GM12873 (cell line): ENCODE measurements around the gene CTSK.

ENCODE experiments used
- TF ChIP-seq, protein P1 (sequence below): IDR thresholded peaks from 2 replicates; pipeline ENCODE4 v1.5.1; 2012; ENCODE audit warnings: low read depth, mild to moderate bottlenecking, moderate library complexity, low read length, control low read depth; ENCODE audit not compliant: insufficient read depth; ENCODE audit errors: missing control alignments

Gene CTSK

DNA sequence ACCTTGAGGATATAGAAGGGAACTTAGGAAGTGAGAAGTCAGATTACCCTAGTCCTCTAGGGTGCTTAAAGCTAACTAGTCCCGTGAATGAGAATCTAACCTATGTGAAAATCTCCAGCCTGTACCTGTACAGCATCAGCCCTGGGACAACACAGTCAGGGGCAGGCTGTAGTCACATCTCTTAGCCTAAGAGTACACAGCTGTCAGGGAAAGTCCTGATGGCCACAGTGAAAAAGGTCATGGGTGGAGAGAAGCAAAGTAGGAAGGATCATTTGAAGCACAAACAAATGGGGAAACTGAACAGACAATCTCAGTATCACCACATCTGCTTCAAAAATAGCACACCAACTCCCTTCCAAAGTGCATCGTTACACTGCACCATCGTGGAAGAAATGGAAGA, 11.7 kb downstream of the CTSK start:
- TF ChIP-seq, protein P1, sequence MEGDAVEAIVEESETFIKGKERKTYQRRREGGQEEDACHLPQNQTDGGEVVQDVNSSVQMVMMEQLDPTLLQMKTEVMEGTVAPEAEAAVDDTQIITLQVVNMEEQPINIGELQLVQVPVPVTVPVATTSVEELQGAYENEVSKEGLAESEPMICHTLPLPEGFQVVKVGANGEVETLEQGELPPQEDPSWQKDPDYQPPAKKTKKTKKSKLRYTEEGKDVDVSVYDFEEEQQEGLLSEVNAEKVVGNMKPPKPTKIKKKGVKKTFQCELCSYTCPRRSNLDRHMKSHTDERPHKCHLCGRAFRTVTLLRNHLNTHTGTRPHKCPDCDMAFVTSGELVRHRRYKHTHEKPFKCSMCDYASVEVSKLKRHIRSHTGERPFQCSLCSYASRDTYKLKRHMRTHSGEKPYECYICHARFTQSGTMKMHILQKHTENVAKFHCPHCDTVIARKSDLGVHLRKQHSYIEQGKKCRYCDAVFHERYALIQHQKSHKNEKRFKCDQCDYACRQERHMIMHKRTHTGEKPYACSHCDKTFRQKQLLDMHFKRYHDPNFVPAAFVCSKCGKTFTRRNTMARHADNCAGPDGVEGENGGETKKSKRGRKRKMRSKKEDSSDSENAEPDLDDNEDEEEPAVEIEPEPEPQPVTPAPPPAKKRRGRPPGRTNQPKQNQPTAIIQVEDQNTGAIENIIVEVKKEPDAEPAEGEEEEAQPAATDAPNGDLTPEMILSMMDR = no peak

DNA sequence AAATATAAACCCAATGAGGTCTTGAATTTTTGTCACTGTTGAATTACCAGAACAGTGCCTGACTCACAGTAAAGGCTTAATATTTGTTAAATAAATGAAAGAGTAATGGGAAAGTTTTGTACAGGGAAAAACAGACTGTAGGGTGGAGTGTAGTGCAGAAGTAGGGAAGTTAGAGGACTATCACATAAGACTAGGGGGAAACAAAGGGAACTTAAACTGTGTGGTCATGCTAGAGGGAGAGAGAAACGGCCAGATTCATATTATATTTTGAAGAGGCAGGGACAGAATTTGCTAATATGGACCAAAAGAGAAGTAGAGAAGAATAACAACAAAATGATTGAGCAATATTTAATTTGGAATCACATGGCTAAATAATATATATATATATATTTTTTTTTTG, 14.8 kb downstream of the CTSK start:
- TF ChIP-seq, protein P1 = no peak

DNA sequence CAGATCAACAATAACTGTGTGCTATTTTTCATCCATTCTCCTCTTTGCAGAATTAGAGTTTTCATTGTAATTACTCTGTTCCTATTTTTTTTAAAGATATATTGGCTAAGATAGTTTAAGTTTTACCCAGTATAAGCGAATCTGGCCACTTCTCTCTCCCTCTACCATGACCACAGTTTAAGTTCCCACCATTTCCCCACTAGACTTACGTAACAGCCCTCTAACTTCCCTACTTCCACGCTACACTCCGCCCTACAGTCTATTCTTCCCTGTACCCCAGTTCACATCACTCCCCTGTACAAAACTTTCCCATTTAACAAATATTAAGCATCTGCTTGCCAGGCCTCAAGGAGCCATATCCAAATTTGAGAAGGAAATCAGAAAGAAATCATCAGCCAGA, 16.5 kb downstream of the CTSK start:
- TF ChIP-seq, protein P1 = no peak

DNA sequence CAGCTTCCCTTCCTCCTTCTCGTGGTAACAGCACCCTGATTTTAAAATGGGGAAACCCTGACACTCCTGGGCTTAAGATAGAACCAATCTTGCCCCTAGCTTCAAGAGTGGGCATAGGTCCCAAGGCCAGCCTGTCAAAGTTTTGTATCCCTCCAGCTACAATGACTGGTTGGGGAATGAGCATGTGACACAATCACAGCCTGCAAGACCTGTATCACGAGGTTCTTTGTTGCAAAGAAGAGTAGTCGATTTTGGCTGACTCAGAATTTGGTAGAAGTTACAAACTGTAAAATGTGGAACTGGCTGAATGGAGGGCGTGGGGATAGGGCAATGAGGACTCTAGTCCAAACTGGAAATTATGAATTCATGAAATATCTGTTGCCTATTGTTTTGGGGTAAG, 18.7 kb downstream of the CTSK start:
- TF ChIP-seq, protein P1 = no peak

DNA sequence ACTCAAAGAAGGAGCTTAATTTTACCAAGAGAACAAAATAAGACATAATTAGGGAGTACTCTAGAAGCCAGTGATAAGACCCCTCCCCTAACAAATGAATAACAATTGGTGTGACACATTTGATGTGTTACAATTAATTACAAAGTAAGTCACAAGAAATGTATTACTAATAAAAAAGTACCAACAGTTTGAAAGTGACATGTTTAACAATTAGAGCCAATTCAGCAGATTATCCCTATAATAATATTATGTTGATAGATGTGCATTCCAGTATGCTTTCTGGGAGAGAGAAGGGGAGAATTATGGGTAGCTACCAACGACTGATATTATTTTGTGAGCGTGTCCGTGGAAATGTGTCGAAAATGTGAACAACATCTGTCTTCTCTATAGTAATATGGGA, 19.1 kb downstream of the CTSK start:
- TF ChIP-seq, protein P1 = no peak

DNA sequence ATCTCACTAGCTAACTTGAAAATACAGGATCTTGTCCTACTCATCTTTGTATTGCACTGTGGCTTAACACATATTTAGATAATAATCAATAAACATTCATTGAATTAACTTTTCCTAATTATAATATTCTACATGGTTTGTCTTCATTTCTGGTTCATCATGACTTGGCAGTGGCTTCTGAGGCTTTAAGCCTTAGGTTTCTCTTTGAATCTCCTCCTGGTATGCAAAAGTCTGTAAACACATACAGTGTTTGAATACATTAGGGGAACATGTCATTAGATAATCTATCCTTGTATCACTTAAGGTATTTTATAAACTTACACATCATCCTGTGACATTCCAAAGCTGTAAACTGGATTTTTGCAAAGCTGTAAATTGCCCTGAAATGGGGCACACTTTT, 20.6 kb downstream of the CTSK start:
- TF ChIP-seq, protein P1 = no peak

DNA sequence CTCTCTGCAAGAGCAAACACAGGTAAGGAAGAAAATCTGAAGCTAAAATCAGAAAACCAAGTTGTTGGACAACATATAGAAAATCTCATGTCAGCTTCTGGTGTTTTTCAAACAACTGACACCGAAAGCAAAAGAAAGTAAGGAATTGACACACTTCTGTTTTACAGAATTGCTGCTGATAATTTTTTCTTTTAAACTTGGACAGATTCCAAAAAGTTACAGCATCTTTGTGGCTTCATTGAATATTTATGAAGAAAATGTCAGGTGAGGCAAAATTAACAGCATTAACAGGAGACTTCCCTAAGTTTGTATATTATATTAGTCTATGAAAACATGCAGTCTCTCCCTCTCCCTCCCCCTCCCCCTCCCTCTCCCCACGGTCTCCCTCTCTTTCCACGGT, 27.6 kb downstream of the CTSK start:
- TF ChIP-seq, protein P1 = no peak

DNA sequence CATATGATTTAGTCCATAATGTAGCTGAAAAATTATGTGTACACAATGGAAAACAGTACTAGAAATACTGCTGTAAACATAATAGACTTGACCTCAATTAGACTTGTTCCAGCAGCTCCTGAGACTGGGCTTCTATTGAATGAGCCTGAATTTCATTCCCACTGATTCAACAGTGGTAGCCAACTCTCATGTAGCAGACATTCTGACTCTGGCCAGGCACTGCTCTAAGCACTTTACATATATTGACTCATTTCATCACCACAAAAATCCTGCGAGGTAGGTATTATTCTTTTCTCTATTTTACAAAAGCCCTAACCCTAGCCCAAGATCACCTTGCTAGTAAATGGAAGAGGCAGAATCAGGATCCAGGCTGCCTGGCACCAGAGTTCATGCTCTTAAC, 29.7 kb downstream of the CTSK start:
- TF ChIP-seq, protein P1 = no peak
